A673 (cell line): ENCODE measurements around the gene LGALS9.

Source experiments
- CTCF ChIP-seq: fragments of 300-800, 200-600 bp; sonication (generic); conservative IDR thresholded peaks from 2 replicates; pipeline ENCODE4 v1.5.1; 2017; ENCODE audit warnings: low read depth, mild to moderate bottlenecking, antibody characterized with exemption, low read length, moderate library complexity, mixed read lengths
- EZH2 ChIP-seq: fragments of 200-600 bp; sonication (generic); IDR thresholded peaks from 2 replicates; pipeline ENCODE4 v1.6.1; 2017; ENCODE audit warnings: borderline replicate concordance, low read depth, mild to moderate bottlenecking, mixed read lengths, antibody characterized with exemption, low read length; ENCODE audit not compliant: poor library complexity, severe bottlenecking

- TF ChIP-seq CTCF = no peak
- TF ChIP-seq EZH2 = no peak
These were observed 23.4 kb upstream of the LGALS9 start for GRCh38 chr17:27607521-27608091.
